GM21576 (cell line): ENCODE data around the gene TBR1.

Source experiments
- ATAC-seq: cut with Tn5 transposase; IDR thresholded peaks from one replicate; pipeline ENCODE4 v1.9.1; 2021; ENCODE audit warnings: mild to moderate bottlenecking, moderate library complexity; ENCODE audit not compliant: unreplicated experiment

TBR1 gene

DNA sequence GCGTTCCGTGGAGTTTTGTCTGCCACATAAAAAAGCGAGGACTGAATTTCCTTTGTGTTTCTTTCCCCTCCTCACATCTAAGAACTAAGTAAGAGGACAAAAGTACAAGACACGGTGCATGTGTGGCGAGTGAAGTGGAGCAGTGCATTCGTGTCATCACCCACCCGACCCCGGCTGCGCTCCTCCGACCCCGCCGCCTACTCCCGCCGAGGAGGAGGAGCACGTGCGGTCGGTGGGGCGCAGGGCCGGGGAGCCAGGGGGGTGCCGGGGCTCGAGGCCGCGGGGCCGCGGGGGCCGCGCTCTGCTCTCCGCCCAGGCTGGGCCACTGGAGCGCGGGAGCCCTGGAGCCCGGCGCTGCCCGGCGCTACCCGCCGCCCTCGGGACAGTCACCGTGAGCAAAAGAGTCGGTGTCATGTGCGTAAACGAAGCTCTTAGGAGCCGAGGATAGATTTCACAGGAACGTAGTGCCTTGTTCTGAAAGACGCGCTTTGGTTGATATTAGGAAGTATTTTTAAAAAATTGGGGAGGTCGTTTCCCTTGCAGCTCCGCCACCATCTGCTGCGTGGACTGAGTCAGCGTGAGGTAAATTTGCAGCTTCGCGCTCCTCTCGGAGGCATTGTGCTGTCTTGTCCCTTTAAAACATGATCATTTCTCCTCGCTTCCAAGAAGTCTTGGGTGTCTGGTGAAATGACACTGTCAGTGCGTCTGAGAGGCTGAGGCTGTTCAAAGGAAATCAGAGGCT lies 11.0 kb downstream of the TBR1 start:
- ATAC-seq = no peak

DNA sequence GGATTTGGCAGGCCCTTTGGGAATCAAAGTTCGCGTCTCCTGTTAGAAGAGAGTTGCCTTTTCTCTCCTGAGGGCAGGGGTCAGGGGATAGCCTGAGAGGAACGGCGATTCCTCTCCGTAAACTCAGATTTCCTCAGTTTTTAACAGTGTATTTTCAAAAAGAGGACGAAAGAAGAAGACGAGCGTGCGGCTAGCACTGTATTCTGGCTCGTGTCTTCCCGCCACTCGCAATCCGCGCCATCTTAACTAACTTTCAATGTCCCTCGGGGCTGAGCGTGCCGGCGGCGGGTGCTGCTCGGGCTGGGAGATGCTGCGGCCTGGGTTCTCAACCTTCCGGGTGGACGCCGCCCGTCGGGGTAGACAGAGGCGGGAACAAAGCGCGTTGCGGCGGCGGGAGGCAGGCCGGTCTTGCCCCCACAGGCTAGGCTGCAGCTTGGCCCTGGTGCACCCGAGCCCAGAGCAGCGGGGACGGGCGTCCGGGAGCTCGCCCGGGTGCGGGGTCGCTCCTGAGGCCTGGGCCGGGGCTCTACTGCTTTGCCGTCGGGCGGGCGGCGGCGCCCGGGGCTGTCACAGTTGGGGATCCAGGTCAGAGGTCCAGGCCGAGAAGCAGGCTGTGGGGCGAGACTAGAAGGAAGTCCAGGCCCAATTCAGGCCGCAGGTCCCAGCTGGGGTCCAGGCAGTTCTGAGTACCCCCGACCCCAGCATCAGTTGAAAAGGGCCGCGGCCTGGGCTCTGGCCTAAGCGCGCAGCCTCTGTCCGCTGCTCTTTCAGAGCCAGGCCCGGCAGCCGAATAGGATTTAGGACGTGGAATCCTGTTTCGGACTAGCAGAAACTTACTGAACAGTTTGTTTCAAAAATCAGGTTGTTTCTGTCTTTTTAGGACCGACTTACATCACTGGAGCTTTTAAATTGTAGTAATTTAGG lies 11.8 kb downstream of the TBR1 start:
- ATAC-seq = no peak

DNA sequence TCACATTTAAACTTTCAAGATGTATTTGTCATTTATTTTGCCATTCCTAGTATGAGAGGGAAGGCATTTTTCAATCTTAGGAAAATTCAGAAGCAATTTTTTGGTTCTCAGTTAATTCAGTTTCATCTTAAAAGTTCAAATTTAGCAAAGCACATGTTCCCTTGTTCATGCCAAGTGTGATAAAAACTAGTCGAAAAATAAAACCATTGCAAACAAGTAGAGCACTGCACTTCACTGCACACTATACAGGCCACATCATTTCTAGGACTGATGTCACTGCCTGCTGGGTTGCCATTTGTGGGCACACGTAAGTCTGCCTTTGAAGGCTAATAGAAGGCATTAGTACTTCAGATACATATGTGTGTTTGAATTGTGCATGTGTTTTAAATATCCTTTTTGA lies 14.3 kb downstream of the TBR1 start:
- ATAC-seq = no peak

DNA sequence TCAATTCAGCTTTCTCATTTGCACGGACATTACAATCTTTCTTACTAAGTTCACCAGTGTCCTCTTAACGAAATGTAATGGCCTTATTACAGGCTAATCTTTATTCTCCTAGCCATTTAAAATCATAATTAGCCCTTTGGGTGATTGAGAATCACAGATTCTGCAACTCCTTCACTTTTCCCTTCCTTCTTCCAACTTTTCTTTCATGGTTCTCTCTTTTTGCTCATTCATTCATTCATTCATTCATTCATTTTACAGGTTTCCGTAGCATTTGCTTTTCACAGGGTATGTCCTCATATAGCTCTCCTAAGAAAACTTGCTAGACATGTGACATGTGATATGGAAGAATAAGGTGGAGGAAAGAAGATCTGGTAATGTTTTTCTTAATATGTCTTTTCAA lies 16.0 kb downstream of the TBR1 start:
- ATAC-seq = no peak

DNA sequence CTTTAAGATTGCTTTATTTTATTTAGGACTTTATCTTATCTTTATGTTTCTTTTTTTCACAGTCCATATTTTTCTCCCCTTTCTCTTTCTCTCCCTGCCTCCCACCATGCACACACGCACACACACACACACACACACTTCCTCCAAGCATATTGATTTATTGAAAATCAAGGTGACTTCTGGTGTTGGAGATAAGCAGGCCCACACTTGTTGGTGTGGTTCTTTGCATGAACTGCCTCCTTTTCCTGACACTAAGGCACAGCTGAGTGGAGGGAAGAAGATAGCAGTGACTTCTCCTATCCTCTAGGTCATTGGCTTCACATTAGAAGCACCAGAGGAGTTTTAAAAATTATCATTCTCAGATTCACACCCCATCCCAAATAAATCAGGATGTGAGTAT lies 18.0 kb downstream of the TBR1 start:
- no peak for ATAC-seq

DNA sequence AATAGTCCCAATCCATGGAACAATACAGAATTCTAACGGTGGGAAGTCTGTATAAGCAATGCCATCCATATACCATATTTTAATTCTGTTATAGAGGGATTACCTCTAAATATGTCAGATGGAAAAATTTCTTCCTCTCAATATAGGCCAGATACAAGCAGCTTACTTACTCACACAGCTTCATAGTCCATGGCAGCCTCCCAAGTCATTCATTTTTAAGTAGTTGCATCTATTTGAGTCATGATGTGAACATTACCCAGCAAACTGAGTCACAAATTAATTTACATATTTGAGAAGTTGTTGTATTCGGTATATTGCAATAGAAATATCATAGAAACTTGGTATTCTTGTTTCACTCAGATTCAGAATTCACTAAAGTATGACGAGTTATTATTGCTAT lies 20.3 kb downstream of the TBR1 start:
- ATAC-seq = no peak

DNA sequence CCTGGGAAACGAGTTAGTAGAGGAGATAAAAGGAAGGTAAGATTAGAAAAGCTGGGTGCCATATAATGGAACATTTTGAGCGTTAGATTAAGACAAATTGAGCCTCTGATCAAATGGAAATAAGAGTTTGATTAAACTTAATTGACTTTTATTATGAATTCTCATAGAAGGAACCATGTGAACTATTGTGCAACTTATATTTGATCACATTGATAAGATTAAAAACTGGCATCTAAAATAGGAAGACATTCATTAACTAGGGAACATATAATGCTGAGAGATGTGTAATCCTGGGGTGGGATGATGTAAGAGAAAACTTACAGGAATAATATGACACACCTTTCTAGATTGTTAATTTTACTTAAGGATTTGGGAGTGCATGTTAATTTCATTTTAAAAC lies 22.5 kb downstream of the TBR1 start:
- ATAC-seq = no peak

DNA sequence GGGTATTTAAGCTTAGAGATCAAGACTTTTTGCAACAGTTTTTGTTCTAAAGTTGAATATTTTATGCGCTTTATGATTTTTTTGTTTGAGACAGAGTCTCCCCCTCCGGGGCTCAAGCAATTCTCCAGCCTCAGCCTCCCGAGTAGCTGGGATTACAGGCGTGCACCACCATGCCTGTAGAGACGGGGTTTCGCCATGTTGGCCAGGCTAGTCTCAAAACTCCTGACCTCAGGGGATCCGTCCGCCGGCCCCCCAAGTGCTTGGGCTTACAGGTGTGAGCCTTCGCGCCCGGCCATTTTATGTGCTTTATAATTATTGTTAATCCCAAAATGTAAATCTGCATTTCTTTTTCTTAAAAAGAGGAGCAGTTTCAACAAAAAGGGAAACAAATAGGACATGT lies 29.0 kb downstream of the TBR1 start:
- ATAC-seq = no peak

DNA sequence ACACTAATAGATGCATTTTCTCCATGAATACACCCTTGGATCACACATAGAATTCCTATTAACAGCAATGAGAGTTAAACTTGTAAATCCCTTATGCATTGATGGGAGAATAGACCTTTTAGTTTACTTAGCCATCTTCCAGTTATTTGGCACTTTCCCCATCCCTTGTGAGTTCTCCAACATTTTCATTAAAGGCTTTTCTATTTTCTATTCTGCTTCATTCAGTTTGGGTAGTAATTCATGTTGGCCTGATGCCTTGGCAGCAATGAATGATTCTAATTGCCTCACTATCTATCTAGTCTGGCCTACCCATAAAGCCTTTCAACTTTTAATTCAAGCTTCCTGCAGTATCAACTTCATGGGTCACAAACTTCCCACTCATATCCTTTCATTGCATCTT lies 32.3 kb downstream of the TBR1 start:
- no peak for ATAC-seq

DNA sequence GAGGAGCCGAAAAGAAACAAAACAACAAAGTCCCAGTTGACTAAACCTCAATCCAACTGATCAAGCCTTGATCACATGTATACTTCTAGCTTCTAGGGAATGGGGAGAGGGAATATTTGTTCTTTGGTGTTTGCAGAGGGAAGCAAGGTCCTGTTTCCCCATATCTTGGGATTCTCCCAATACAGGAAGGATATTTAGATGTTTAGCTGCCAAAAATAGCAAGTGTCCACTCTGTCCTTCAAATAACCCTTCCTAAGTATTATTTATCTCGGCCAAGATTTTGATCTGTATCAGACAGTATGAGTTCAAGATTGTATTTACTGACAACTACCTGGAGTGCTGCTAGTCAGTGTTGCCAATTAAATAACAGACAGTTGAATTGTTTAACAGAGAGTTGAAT lies 55.5 kb downstream of the TBR1 start:
- ATAC-seq = no peak

DNA sequence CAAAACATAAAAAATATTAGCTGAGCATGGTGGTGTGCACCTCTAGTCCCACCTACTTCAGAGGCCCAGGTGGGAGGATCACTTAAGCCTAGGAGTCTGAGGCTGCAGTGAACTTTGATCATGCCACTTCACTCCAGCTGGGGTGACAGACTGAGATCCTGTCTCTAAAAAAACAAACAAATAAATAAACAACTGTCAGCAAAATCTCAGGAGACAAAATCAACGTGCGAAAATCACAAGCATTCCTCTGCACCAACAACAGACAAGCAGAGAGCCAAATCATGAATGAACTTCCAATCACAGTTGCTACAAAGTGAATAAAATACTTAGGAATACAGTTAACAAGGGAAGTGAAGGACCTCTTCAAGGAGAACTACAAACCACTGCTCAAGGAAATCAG lies 58.8 kb downstream of the TBR1 start:
- ATAC-seq = no peak
